NCI-H1930 (cell line): Measurements from ENCODE around the gene HNRNPC.
"Not testable (repeated sequence)": the region's sequence is repeated elsewhere in the genome, so short reads cannot be mapped to it uniquely, and the experiment has no call there.

Experiments
- DNase-seq, 2 experiments: peaks; one replicate each; lab custom pipeline; 2025; lab: John Stamatoyannopoulos, UW

Gene HNRNPC

DNA sequence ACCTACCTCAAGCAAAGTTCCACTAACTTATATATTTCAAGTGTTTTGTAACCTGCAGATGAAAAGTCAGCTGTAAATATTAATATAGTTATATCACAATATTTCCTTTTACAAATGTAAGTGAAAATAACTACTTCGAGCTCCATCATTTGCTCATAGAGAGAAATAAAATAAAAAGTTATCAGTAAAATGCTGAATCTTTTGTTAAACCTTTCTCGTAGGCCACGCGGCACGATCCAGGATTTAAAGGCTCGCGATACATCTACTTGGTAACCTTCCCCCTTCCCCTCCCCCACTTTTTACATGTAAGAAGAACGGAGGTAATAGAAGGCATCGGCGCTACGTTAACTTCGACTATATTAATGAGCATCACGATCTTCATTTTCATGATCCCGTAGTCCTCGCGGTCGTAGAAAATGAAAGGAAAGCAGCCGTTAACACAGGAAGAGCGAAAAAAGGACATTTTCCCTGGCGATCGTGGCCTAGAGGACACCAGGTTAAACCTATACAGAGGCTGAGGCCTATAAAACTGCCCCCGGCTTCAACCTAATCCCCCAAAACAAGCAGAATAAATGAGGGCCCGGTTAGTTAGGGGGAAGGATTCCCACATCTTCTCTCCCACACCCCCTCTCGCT is 508 bp downstream of the HNRNPC start:
- peak in 1 of 2 experiments; percentile 12 for DNase-seq

DNA sequence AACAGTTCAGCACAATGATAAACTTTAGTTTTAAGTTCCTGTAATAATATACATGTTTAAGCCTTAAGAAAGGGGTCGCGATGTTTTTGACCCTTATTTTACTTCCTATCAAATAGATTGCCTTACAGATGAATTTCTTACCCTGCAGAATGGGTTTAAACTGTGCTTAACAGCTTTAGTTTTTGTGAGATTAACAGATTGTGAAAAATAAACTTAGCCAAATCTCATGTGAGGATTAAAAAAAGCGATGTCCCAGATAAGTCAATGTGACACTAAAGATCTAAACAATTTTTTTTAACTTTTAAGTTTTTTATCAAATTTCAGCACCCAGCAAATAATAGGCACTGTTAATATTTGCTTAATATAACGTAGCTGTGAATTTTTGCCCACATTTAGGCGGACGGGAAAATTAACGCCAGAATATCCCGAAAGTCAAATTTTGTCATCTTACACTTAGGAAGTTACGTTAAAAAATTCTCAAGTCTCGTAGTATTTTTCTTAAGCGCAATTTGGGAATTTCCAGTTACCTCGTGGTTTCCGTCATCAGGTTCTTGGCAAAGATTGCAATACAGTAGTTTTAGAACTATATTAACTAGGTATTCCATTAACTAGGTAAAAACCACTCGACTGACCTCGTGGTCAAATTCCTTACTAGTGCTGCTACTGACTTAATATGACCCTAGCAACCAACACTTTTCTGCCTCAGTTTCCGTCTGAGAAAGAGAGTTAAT is 1.2 kb downstream of the HNRNPC start:
- no peak for DNase-seq

DNA sequence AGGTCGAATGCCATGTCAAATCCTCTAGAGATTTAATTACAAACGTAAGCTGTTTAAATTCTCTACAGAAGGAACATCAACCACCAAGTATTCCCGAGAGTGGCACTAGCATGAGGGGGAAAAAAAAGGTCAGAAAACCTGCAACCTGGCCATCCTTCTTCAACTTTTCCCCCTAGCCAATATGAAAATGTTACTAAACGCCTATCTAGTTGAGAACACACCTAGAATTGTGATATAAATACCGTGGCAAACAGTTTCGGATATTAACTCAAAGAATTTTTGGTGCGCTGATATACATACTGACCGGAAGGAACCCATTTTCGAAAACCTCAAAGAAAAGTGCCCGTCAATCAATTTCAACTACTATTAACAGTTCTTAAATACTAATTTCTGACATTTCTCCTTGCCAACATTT is 1.8 kb downstream of the HNRNPC start:
- DNase-seq, result no peak

DNA sequence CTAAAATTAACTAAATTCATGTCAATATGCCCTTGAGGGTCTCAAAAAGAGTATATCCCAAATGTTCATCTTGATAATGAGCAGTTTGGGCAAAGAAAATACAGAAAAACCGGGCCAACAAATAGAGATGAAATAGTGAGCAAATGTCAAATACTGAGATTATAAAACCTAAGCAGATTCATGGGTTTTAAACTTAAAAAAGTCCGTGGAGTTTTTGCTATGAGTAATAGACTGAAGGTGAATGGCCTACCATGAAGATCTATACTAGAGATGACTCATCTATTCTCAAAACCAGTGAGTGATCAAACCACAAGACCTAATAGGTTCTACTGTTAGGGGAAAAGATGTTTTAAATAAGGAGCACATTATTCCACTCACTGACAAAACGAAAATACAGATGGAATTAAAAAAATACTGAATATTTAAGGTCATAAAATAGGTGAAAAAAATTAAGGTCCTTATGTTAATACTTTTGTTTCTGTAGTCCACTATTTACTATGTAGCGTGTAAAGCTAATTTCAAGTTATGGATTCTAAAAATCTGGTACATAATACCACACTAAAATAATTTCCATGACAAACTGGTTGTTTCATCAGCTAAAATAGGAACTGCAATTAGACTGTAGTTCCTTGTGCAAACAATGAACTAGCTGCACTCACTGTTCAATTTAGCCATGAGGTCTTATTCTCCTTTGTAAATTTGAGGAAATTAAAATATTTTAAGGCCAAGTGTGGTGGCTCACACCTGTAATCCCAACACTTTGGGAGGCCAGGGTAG is 5.0 kb downstream of the HNRNPC start:
- no peak for DNase-seq

DNA sequence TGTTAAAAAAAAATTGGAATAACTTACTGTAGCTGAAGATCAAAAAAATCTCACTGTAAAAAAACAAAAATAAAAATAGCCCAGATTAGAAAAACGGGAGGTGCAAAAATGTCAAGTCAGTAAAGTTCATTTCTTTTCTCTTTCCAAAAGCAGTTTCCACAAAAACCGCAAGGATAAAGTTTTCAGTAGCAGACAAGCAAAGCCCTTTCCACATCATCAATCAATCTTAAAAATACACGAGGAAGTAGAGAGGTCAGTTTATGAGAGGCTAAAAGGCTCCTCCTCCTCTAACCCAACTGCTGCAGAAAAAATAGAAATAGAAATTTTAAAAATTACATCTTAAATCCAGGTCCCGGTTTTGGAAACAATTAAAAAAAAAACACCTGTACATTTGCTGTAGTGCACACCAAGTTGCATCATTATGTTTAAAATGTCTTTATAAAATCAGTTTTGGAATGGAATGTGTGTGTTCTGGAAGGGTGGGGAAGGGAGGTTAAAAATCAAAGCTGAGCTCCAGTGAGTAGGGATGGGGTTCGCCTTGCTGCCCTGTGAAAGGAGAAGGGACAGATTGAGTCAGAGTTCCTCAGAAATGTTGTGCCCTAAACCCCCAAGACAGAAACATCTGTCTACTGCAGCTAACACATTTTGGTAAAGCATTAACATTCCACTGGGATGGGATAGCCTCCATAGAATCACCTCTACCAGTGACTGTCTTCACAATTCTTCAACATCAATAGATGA is 5.8 kb downstream of the HNRNPC start:
- DNase-seq, result no peak

DNA sequence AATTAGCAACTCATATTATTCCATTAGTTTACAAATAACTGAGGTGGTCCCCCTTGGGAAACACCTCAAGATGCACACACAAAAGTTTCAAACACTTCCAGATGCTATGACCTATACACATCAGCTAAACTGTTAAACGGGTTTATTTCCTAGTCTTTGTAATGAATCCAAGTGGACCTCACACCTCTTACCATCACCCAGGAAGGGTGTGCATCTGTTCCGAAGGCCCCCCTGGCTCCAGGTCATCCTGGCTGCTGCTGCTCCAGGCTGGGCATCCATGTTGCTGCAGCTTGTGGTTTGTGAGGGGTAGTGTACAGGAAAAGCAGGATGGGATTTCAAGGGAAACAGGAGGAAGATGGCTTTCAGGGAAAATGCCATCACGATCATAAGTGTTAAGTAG is 6.8 kb downstream of the HNRNPC start:
- no peak for DNase-seq

DNA sequence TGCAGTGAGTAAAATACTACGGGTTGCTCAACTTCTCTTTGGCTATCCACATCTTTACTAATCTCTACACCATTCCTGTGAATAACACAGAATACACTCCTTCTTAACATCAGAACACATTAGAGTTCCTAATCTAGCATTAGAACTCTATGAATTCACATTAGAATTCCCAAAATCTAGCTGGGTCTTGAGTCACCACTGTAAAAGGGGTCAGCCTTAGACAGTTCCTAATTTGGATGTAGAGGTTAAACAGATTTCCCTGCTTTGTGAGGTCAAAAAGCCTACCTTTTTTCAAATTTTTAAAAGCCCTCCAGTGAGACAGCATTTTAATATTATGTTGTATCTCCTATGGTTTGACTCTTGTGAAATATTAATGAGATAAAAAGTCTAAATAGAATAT is 7.4 kb downstream of the HNRNPC start:
- DNase-seq, result no peak

DNA sequence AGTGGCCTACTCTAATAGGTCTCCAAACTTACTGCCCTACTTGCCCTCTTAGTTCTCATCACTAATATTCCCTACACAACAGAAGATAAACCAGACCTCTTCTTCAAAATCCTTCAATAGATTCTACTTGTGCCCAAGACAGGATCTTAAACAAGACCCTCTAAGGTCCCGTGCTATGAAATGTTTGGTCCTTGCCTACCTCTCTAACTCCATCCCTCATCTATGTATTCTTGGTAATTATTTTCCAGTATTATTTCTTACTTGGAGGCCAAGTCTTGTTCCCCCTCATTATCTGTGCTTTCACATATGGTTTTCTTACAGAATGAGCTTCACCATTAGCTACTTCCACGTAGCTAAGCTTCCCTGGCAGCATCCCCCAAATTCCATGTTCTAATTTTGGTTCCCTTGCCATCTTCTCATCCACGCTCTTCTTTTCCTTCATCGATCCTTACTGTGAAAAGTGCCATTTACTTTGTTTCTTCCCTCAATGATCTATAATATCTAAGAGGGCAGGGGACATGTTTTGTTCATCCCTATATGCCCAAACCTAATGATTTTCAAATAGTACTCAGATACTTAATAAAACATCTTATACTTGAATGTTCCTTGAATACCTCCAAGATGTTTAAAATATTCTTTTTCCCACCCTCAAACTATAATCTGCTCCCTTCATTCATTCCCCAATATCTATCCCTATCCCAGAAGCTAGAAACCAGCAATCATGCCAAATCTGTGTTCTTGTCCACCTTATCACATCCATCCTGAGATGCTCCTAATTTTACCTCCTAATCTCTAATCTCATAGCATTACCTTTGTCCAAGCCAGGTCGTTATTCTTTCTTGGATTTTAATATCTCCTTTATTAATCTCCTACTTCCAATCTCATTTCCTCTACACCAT is 10.1 kb downstream of the HNRNPC start:
- no peak for DNase-seq

DNA sequence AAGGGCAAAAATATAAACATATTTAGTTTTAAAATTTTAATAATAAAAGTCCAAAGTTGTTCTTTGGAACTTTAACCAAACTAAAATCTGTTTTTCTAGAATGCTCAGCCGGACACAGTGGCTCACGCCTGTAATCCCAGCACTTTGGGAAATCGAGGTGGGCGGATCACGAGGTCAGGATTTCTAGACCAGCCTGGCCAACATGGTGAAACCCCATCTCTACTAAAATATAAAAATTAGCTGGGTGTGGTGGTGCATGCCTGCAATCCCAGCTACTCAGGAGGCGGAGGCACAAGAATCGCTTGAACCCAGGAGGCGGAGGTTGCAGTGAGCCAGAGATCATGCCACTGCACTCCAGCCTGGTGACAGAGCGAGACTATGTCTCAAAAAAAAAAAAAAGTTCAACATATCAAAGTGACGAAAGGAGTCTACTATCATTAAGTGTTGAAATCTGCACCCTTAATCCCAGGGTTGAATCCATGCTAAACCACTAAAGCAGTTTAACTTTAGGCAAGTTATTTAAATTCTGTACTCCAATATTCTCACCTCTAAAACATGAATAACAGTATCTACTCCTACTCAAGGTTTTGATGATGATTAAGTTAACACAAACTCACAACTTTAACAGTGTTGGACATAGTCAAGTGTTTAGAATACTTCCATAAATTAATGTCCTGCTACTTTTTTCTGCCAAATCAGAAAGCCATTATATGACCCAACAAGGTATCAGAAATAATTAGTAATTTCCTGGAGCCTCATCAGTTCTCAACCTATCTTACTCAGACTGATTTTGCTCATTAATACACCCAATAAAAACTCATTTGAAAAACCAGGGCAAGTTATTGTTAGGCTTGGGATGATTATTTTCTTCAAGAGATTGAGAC is 11.0 kb downstream of the HNRNPC start:
- DNase-seq, result no peak

DNA sequence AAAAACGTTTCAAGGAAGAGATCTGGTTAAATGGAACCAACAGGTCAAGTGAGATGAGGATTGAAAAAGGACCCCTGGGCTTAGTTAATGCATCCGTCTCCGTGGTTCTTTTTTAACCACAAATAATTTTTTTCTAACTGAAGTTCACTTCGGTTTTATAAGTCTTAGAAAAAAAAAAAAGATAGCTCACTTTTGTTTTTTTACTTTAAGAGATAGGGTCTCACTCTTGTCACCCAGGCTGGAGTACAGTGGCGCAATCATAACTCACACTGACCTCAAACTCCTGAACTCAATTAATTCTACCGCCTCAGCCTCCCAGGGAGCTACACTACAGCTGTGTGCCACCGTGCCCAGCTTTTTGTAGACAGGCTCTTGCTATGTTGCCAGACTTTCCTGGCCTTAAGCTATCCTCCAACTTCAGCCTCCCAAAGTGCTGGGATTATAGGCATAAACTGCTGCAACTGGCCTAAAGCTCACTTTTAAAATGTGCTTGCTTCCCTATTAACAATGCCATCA is 11.8 kb downstream of the HNRNPC start:
- DNase-seq, result no peak

DNA sequence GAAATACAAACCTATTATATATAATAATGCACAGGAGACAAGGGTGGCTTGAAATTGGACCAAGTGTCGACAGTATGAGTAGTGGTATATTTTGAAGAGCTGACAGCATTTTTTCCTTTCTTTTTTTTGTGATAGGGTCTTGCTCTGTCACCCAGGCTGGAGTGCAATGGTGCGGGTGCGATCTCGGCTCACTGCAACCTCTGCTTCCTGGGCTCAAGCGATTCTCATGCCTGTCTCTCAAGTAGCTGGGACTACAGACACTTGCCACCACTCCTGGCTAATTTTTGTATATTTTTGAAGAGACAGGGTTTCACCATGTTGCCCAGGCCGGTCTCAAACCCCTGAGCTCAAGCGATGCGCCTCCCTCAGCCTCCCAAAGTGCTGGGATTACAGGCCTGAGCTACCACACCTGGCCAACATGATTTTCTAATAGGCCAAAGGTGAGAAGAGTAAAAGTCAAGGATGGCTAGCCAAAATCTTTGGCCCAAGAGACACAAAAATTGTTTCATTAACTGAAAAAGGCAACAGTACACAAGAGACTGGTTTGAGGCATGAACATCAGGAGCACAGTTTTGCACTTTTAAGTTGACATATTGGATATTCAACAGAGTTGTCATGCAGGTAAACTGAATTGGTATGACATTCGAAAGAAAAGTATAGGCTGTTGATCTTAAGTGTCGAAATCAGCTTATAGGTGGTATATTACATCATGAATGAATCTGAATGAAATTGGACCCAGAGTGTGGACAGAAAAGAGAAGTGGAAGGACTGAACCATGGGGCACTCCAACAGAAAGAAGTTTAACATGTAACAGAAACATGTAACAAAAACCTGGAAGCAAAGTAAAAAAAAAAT is 12.5 kb downstream of the HNRNPC start:
- no peak for DNase-seq

DNA sequence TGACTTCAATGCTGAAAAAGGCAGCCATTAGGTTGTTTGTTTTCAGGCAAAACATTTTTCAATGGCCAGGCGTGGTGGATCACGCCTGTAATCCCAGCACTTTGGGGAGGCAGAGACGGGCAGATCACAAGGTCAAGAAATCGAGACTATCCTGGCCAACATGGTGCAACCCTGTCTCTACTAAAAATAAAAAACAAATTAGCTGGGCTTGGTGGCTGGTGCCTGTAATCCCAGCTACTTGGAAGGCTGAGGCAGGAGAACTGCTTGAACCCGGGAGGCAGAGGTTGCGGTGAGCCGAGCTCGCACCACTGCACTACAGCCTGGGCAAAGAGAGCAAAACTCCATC is 13.2 kb downstream of the HNRNPC start:
- not testable (repeated sequence) for DNase-seq

DNA sequence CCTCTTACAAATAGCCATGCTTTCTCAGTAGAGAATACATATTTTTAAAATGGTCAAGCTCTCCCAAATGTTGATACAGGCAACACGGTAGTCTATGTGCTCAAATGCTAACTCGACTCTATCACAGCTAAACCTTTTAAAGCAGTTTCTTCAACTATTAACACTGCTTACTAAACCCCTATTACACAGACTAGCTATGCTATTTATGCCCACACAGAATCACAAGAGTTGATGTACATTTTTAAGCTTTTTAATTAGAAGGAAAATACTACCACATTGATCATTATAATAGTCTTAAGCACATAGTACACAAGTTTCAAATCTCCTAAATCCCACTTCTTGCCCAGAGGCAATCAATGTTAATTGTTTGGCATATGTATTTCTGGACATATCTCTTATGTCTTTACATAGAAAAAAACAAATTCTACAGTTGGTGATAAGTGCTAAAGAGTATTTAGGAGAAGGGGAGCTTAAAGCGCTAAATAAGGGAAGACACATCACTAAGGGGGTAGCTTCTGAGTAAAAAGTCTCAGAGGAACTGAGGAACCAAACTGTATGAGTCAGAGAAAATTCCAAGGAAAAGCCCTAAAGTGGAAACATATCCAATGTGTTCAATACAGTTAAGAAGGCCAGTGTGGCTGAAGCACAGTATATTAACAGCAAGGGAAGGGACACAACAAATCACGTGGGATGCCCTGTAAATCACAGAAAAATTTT is 13.7 kb downstream of the HNRNPC start:
- no peak for DNase-seq

DNA sequence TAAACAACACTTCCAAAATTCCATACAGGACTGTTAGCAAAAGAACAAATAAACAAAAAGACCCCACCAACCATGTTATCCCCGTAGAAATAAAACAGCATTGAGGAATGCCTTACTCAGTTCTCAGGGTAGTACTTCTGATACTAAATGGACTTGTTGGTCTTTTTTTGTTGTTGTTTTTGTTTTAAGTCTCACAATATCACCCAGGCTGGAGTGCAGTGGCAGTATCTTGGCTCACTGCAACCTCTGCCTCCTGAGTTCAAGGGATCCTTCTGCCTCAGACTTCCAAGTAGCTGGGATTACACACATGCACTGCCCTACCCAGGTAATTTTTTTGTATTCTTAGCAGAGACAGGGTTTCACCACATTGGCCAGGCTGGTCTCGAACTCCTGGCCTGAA is 17.1 kb downstream of the HNRNPC start:
- DNase-seq, result no peak

DNA sequence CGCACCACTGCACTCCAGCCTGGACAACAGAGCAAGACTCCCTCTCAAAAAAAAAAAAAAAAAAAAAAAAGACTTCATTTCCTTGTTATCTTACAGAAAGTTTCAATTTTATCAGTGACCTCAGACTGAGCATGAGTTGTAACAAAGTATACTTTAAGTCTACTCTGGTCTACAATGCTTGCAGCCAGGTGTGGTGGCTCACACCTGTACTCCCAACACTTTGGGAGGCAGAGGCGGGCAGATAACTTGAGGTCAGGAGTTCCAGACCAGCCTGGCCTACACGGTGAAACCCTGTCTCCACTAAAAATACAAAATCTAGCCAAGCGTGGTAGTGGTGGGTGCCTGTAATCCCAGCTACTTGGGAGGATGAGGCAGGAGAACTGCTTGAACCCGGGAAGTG is 18.0 kb downstream of the HNRNPC start:
- DNase-seq, result no peak

DNA sequence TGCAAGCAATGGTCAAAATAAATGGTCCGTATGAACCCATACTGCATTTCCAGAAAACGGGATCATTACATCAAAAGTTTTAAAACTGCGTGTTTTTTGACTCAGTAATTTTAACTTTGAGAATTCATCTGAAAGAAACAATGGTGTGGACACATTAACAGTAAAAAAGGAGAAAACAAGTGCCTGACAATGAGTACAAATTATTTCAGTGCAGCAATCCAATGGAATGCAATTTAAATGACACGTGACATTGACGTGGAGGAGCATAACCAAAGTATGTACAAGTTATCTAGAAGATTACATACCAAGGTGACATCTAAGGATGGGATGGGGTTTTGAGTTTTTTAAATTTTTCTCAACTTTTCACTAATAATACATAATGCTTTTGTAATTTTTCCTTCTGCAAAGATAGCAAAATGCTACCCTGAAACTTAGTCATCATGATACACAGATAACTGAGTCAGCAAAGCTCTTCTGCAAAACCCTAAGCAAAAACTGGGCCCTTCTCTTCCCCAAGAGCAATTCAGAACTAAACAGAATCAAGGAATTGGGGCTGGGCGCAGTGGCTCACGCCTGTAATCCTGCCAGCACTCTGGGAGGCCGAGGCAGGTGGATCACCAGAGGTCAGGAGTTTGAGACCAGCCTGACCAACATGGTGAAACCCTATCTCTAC is 20.4 kb downstream of the HNRNPC start:
- no peak for DNase-seq

DNA sequence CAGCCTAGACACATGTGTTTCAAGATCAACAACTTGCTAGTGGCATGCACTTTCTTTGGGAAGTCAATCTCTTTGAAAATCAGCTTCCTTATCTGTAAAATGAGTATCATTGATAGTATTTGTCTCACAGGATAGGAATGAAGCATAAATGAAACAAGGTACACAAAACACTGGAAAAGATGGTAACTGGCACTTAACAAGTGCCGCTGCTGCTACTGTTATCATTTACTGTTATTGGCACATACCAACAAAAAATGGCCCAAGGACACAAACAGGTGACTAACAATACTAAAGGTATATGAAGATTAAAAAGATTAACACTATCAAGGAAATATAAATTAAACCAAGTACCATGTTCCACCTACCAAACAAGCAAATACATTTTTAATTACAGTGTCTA is 20.9 kb downstream of the HNRNPC start:
- no peak for DNase-seq

DNA sequence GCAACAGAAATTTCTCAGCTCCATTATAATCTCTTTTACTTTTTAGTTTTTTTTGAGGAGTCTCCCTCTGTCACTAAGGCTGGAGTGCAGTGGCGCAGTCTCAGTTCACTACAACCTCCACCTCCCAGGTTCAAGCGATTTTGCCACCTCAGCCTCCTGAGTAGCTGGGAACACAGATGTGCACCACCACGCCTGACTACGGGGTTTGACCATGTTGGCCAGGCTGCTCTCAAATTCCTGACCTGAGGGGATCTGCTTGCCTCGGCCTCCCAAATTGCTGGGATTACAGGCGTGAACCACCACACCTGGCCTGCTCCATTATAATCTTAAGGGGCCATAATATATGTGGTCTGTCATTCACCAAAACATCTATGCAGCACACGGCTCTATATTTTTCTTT is 23.4 kb downstream of the HNRNPC start:
- DNase-seq, result no peak
